Measurements from ENCODE around the gene KCNJ6. TPM values are rescaled to one million over a fixed set of nuclear protein-coding genes. Genes with fewer than 3 reads are reported as not detected.

Gene KCNJ6
- total and polyA plus RNA-seq, 8 donors = 0.03 to 0.28 (median 0.17) TPM

DNA sequence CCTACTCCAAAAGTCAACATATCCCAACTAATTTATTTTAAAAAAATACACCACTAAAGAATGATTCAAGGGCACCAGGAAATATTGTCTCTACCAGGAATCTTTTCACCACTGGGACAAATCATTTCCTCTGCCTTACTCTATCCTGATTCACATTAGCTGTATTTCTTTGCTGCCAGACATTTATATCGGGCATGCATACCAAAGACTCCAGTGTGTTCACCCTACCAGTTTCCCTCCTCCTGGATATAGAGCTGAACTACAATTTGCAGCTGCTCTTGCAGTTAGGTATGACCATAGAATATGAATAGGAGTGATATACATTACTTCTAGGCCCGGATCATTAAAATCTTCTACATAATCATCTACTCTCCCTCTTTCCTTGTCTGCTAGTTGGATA, 7.6 kb downstream of the KCNJ6 start:
- H3K9me3 ChIP-seq = no peaks in the 10 kb centered on the region
- no peak overlapping the region for H3K27ac ChIP-seq
- TF ChIP-seq, protein P1, sequence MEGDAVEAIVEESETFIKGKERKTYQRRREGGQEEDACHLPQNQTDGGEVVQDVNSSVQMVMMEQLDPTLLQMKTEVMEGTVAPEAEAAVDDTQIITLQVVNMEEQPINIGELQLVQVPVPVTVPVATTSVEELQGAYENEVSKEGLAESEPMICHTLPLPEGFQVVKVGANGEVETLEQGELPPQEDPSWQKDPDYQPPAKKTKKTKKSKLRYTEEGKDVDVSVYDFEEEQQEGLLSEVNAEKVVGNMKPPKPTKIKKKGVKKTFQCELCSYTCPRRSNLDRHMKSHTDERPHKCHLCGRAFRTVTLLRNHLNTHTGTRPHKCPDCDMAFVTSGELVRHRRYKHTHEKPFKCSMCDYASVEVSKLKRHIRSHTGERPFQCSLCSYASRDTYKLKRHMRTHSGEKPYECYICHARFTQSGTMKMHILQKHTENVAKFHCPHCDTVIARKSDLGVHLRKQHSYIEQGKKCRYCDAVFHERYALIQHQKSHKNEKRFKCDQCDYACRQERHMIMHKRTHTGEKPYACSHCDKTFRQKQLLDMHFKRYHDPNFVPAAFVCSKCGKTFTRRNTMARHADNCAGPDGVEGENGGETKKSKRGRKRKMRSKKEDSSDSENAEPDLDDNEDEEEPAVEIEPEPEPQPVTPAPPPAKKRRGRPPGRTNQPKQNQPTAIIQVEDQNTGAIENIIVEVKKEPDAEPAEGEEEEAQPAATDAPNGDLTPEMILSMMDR (IDR thresholded peaks at IDR 0.05) = no peak
- peaks cover 3 to 36% of the 10 kb centered on the region in 2 donors for H3K27me3 ChIP-seq
- DNase-seq = no peak
- intact Hi-C loops (cut with DNase I) = no loop called here
- H3K4me1 ChIP-seq = no peaks in the 10 kb centered on the region
- H3K4me3 ChIP-seq = no peak overlapping the region
- no peak for ATAC-seq
- no peaks in the 10 kb centered on the region for H3K36me3 ChIP-seq

DNA sequence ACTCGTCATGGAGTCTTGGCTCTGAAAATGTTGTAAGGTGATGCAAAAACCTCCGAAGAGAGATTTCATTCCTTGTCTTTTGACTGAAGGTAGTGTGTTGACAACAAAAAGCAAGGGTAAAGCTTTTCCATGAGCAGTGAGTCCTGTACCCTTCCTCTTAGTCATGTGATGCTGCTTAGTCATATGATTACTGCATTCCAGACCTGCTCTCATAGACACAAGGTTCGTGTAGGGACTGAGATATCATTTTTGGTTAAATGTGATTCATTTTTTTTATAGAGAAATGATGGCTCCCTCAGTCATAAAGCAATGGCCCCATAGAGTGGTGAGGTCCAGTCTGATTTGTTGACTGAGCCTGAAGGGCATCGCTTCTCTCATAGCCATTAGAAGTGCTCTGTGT, 9.2 kb downstream of the KCNJ6 start:
- TF ChIP-seq, protein P1 (IDR thresholded peaks at IDR 0.05) = no peak
- Histone ChIP-seq H3K27me3 (peaks cover 3 to 20% of the 10 kb centered on the region in 2 donors), H3K36me3 (no peaks in the 10 kb centered on the region), H3K9me3 (no peaks in the 10 kb centered on the region), H3K27ac (no peak overlapping the region), H3K4me1 (no peaks in the 10 kb centered on the region), H3K4me3 (no peak overlapping the region)
- ATAC-seq = no peak
- no peak for DNase-seq
- intact Hi-C loops (cut with DNase I) = no loop called here

DNA sequence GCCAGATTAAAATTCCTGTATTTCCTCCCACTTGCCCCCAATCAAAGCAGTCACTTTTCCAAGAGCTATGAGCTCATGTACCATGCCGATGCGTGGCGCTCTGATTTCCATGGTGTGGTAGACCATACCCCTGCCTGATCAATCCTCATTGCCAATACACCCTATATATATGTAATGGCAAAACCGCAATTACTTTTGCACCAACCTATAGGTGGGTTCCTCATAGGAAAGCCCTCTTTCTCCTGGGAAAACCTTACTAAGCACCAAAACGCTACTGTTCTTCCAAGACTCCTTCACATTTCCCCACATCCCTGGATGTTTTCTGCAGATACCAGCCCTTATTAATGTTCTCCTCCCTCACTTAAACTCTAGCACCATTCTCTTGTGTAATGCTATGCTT, 11.0 kb downstream of the KCNJ6 start:
- Histone ChIP-seq H3K4me3 (no peak overlapping the region), H3K9me3 (no peaks in the 10 kb centered on the region), H3K27me3 (peaks cover 0 to 9% of the 10 kb centered on the region in 2 donors), H3K27ac (no peak overlapping the region), H3K4me1 (no peaks in the 10 kb centered on the region), H3K36me3 (no peaks in the 10 kb centered on the region)
- TF ChIP-seq, protein P1 (IDR thresholded peaks at IDR 0.05) = no peak
- ATAC-seq = no peak
- no peak for DNase-seq
- intact Hi-C loops (cut with DNase I) = no loop called here

DNA sequence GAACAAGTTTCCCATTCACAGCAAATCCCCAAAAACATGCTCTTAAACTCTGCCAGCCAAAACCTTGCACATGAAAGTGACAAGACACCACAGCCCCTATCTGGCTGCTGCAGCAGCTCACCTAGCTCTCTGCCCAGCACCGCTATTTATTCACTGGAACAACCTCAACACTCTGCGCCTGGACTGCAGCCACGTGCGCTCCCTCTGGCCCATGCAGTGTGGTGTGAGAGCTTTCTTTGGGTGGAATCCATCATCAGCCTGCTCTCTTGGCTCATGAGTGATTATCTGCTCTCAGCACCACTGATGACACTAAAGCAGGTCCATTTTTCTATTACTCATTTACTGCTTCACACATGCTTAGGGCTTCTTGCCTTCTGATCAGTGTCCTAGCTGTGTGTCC, 11.4 kb downstream of the KCNJ6 start:
- intact Hi-C loops (cut with DNase I) = no loop called here
- H3K27ac ChIP-seq = no peak overlapping the region
- TF ChIP-seq, protein P1 (IDR thresholded peaks at IDR 0.05) = no peak
- ATAC-seq = no peak
- H3K27me3 ChIP-seq = peaks cover 0 to 5% of the 10 kb centered on the region in 2 donors
- no peaks in the 10 kb centered on the region for H3K36me3 ChIP-seq
- H3K9me3 ChIP-seq = no peaks in the 10 kb centered on the region
- no peaks in the 10 kb centered on the region for H3K4me1 ChIP-seq
- no peak for DNase-seq
- no peak overlapping the region for H3K4me3 ChIP-seq

DNA sequence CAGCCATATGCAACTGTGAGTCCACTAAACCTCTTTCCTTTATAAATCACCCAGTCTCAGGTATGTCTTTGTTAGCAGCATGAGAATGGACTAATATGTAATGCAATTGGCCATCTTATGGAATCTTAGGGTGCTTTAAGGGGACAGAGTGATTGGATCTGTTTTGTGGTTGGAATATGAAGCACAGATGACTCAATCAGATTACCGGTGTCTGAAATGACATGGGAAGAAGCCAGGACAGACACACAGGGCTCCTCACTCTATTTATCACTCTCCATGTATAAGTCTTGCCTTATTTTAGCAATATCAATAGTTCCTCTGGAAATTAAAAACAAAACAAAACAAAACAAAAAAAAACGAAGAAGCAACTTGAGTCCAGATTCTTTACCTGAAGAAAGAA, 12.9 kb downstream of the KCNJ6 start:
- no peak overlapping the region for H3K4me3 ChIP-seq
- no peaks in the 10 kb centered on the region for H3K36me3 ChIP-seq
- H3K27me3 ChIP-seq = peaks cover 0 to 5% of the 10 kb centered on the region in 2 donors
- no peak for ATAC-seq
- DNase-seq = no peak
- no peak overlapping the region for H3K27ac ChIP-seq
- intact Hi-C loops (cut with DNase I) = no loop called here
- H3K9me3 ChIP-seq = no peaks in the 10 kb centered on the region
- H3K4me1 ChIP-seq = no peaks in the 10 kb centered on the region
- TF ChIP-seq, protein P1 (IDR thresholded peaks at IDR 0.05) = no peak
